ENCODE results near the gene APC2.

DNA sequence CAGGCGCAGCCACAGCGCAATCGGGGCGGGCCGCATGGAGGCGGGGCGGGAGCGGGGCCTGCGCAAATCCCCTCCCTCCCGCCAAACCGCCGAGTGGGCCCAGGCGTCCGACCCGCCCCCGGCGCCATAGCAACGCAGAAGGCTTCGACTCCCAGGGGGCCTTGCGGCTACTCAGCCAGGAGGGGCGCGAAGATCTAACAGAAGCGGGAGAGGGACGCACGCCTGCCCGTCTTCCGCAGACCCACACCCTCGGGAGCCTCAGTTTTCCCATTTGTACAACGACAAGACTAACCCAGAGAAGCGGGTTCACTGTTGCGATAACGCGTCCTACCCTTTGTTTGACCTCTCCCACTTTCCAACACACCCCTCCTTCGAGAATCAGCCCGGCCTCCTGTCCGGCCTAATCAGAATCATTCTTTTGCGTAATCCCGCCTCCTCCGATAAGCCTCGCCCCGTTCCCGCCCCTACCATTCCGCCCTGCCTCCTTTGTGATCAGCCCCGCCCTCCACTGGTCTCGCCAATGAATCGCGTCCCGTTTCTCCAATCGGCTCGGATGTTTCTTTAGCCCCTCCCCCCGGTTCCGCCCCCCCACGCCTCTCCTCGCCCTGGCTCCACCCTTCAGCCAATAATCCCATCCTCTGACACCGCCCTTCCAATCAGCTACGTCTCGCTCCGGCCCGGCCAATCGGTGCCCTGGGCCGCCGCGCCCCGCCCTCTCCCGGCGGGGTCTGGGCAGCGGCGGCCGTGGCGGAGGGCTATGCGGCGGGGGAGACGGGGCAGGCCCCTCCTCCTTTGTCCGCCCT, 40.6 kb downstream of the APC2 start, which contains the start of gene PCSK4:
- TF ChIP-seq, protein P1, sequence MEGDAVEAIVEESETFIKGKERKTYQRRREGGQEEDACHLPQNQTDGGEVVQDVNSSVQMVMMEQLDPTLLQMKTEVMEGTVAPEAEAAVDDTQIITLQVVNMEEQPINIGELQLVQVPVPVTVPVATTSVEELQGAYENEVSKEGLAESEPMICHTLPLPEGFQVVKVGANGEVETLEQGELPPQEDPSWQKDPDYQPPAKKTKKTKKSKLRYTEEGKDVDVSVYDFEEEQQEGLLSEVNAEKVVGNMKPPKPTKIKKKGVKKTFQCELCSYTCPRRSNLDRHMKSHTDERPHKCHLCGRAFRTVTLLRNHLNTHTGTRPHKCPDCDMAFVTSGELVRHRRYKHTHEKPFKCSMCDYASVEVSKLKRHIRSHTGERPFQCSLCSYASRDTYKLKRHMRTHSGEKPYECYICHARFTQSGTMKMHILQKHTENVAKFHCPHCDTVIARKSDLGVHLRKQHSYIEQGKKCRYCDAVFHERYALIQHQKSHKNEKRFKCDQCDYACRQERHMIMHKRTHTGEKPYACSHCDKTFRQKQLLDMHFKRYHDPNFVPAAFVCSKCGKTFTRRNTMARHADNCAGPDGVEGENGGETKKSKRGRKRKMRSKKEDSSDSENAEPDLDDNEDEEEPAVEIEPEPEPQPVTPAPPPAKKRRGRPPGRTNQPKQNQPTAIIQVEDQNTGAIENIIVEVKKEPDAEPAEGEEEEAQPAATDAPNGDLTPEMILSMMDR (conservative IDR thresholded peaks at IDR 0.05): no peak; the same call in 1 of the 2 replicates
- TF ChIP-seq EZH2 (IDR thresholded peaks at IDR 0.05; ENCODE audit: low read depth): no peak

Data from PC-9 (cell line).